Measurements from ENCODE around the gene ERF. TPM values are rescaled to one million over a fixed set of nuclear protein-coding genes. Genes with fewer than 3 reads are reported as not detected.

ERF gene
- total and polyA plus RNA-seq, 2 of the 8 experiments (the other 6 are each of a cell fraction or from before 2014, with no cell fraction given): 43.7 to 62.7 TPM

GRCh38 chr19:42202290-42202880 is 52.5 kb downstream of the ERF start:
- Histone ChIP-seq H3K79me1 (ENCODE audit: low read depth, low read length) (peaks cover 15% of the 10 kb centered on the region), H3K4me2 (ENCODE audit: insufficient read depth in 1 of 2, low read depth in 2 of 2, low read length in 2 of 2) (no peak overlapping the region), H2BK20ac (ENCODE audit: low read length) (no peak overlapping the region), H4K91ac (replicated peaks; ENCODE audit: insufficient read length, low read length) (no peak overlapping the region), H3K56ac (replicated peaks; ENCODE audit: insufficient read length, low read depth, low read length) (no peak overlapping the region), H3K79me2 (ENCODE audit: control insufficient read depth in 1 of 2, insufficient read depth in 2 of 2, low read length in 2 of 2) (peaks cover 0 to 41% of the 10 kb centered on the region in 2 experiments; a peak in 1 of 4 replicates), H3K18ac (ENCODE audit: extremely low read depth, low read length) (no peak overlapping the region), H4K20me1 (replicated peaks in 1 of 2; ENCODE audit: control insufficient read depth in 1 of 2, insufficient read depth in 2 of 2, low read length in 2 of 2) (peaks cover 8 to 36% of the 10 kb centered on the region in 2 experiments), H2BK5ac (ENCODE audit: low read depth, low read length) (no peak overlapping the region), H3K4me3 (ENCODE audit: extremely low read depth in 1 of 4, insufficient read depth in 2 of 4, low read depth in 3 of 4, low read length in 4 of 4) (no peak overlapping the region), H3K36me3 (ENCODE audit: control insufficient read depth in 2 of 4, insufficient read depth in 4 of 4, low read length in 3 of 4) (peaks cover 4 to 61% (median 17%) of the 10 kb centered on the region in 4 experiments; a peak in 6 of 8 replicates), H3K23ac (ENCODE audit: insufficient read length) (no peak overlapping the region), H3K4me1 (replicated peaks in 1 of 4; ENCODE audit: control insufficient read depth in 3 of 4, insufficient read depth in 4 of 4, low read length in 3 of 4) (peaks cover 0 to 24% (median 4%) of the 10 kb centered on the region in 4 experiments; a peak in 3 of 7 replicates), H3K23me2 (ENCODE audit: low read depth, low read length) (no peaks in the 10 kb centered on the region), H2AK5ac (ENCODE audit: low read depth, low read length) (no peak overlapping the region), H4K5ac (ENCODE audit: insufficient read length, low read depth, low read length) (no peak overlapping the region), H4K8ac (ENCODE audit: extremely low read depth, insufficient read depth, low read length) (no peak overlapping the region), H2AFZ (ENCODE audit: low read length) (no peak overlapping the region), H3K14ac (ENCODE audit: insufficient read length) (no peak overlapping the region), H2BK12ac (ENCODE audit: low read depth, low read length) (no peak overlapping the region), H3K9me3 (ENCODE audit: insufficient read depth in 2 of 2, low read depth in 1 of 2, low read length in 1 of 2) (no peaks in the 10 kb centered on the region), H3K27me3 (replicated peaks in 1 of 4; ENCODE audit: control insufficient read depth in 3 of 4, extremely low read depth in 1 of 4, insufficient read depth in 3 of 4, low read length in 3 of 4) (no peaks in the 10 kb centered on the region), H3K4ac (replicated peaks; ENCODE audit: insufficient read length, low read depth, low read length) (no peak overlapping the region), H3K9ac (replicated peaks in 1 of 4; ENCODE audit: extremely low read depth in 1 of 4, low read depth in 3 of 4, low read length in 3 of 4) (no peak overlapping the region), H2BK15ac (ENCODE audit: low read length) (no peak overlapping the region), H2BK120ac (replicated peaks; ENCODE audit: low read depth, low read length) (no peak overlapping the region), H3K27ac (ENCODE audit: low read depth, low read length) (no peak overlapping the region)
- no peak for DNase-seq (ENCODE audit: low read depth in 1 of 2, low spot score in 2 of 2)
- POLR2A ChIA-PET (ENCODE audit: partially characterized antibody): interaction anchor here (1.1 kb wide), 2 partner anchors 34 to 88 kb away, joined by 3 read pairs; no protein-coding TSS in a partner anchor
- 78% methylated on average over 5 of the region's 5 CpGs; no CpG with 5 or more reads in 1 of the 2 experiments for WGBS, 2 experiments (ENCODE audit: extremely low coverage in 1 of 2, insufficient coverage in 1 of 2, insufficient read length in 1 of 2, insufficient replicate concordance in 2 of 2, low coverage in 1 of 2, low lambda C conversion rate in 2 of 2, missing lambda C conversion rate in 1 of 2)
- CTCF ChIA-PET (ENCODE audit: partially characterized antibody): interaction anchor here (1.4 kb wide), 1 partner anchor 11 kb away, joined by 4 read pairs; no protein-coding TSS in a partner anchor
- FAIRE-seq: no peak
- TF ChIP-seq, protein P1, sequence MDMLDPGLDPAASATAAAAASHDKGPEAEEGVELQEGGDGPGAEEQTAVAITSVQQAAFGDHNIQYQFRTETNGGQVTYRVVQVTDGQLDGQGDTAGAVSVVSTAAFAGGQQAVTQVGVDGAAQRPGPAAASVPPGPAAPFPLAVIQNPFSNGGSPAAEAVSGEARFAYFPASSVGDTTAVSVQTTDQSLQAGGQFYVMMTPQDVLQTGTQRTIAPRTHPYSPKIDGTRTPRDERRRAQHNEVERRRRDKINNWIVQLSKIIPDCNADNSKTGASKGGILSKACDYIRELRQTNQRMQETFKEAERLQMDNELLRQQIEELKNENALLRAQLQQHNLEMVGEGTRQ (IDR thresholded peaks at IDR 0.05; ENCODE audit: low read length): no peak
- TF ChIP-seq TBP (IDR thresholded peaks at IDR 0.05; ENCODE audit: low read depth, low read length): no peak
- no peak for TF ChIP-seq EP300 (IDR thresholded peaks at IDR 0.05; ENCODE audit: borderline replicate concordance in 1 of 2, low read depth in 2 of 2, low read length in 2 of 2)
- TF ChIP-seq KDM1A (IDR thresholded peaks at IDR 0.05; ENCODE audit: borderline replicate concordance, low read length): no peak
- TF ChIP-seq ASH2L (IDR thresholded peaks at IDR 0.05; ENCODE audit: low read length): no peak
- no peak for TF ChIP-seq NANOG (IDR thresholded peaks at IDR 0.05; ENCODE audit: insufficient read depth, low read depth, low read length, poor library complexity, severe bottlenecking)
- no peak for TF ChIP-seq BCL11A (IDR thresholded peaks at IDR 0.05; ENCODE audit: low read depth in 2 of 2, low read length in 2 of 2)
- no peak for TF ChIP-seq CHD2 (IDR thresholded peaks at IDR 0.05; ENCODE audit: low read length)
- no peak for TF ChIP-seq KDM5A (IDR thresholded peaks at IDR 0.05; ENCODE audit: low read length)
- no peak for TF ChIP-seq CEBPB (IDR thresholded peaks at IDR 0.05; ENCODE audit: low read depth, low read length)
